NCI-H128 (cell line): Measurements from ENCODE around the gene POGZ.
A peak's percentile ranks its signal among the peaks of the same experiment; 100 is the strongest.

Source experiments
- DNase-seq: peaks from one replicate; lab custom pipeline; 2025; ENCODE audit not compliant: unreplicated experiment; lab: John Stamatoyannopoulos, UW

The POGZ gene

GRCh38 chr1:151372058-151372934 lies 87.0 kb downstream of the POGZ start, which contains the start of gene SELENBP1:
TSS of gene SELENBP1 (minus strand) at chr1:151372705. CDS start at chr1:151372641, 64 bp downstream.
- peak; percentile 50 for DNase-seq

GRCh38 chr1:151371370-151372057 lies 87.8 kb downstream of the POGZ start:
- DNase-seq, result peak; percentile 70

DNA sequence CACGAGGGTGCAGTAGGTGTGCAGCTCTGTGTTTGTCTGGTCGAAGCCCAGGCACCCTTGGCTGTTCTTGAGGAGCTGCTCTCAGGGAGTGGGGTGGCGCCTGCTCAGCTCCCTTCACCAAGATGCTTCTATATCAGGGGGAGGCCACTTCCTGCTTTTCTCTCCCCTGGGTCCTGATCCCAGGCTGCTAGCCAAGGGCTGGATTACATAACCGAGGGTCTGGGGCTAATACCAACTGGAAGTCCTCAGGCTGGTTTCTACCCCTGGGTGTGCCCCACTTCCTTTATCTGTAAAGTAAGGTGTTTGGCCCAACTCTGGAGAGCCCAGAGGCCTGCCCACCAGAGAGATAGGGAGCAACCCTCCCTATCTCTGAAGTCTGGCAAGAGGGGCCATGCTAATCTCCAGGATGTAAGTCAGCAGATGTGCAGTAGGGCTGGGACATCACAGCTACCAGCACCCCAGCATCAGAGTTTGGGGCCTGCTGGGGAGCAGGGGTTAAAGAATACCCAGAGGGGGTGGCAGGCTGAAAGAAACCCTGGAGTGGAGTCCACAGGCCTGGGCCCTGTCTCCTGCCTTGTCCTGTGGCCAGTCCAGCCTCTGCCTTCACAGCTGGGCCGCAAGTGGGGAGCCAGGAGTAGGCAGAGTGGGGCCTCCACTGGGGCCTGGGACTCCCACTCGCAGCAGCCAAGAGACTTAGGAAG lies 88.9 kb downstream of the POGZ start:
- no peak for DNase-seq

- no peak for DNase-seq
These were observed 89.7 kb downstream of the POGZ start for GRCh38 chr1:151369621-151370048.

GRCh38 chr1:151369302-151369610 lies 90.0 kb downstream of the POGZ start:
- no peak for DNase-seq

DNA sequence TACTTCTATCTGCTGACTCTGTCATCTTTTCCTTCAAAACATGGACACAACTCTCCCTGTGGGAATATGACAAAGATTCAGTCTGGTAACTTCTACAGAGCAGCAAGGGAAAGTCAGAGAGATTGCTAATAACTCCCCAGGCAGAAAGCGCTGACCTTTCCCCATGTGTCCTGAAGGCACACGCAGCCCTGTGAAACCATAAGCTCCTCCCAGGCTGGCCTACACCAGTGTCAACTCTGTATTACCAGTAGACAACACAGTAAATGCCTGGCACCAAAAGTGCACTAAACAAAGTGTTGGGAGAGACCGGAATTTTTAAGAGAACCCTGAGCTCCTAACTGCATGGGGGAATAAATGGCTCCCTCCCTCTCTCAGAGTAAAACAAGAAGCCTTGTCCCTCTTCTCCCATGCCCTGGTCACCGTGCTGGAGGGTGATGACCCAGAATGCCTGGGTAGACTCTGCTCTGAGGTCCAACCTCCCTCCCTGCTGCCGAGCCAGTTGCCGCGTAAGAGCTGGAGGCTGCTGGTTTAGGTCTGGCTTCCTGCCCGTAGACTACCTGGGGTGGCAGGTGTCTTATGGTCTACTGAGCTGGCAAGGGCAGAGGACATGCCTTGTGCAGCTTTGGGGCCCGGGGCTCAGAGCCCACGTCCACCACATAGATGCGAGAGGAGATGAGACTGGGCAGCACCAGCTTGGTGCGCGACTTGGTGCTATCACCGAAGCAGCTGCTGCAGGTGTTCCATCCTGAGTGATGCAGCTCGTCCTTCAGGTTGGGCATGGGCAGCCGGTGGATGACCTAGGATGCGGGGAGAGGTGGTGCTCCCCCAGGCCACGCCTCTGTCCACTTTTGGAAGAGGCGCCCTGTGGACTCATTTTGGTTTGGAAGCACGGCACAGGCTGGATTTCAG lies 90.6 kb downstream of the POGZ start:
- no peak for DNase-seq

DNA sequence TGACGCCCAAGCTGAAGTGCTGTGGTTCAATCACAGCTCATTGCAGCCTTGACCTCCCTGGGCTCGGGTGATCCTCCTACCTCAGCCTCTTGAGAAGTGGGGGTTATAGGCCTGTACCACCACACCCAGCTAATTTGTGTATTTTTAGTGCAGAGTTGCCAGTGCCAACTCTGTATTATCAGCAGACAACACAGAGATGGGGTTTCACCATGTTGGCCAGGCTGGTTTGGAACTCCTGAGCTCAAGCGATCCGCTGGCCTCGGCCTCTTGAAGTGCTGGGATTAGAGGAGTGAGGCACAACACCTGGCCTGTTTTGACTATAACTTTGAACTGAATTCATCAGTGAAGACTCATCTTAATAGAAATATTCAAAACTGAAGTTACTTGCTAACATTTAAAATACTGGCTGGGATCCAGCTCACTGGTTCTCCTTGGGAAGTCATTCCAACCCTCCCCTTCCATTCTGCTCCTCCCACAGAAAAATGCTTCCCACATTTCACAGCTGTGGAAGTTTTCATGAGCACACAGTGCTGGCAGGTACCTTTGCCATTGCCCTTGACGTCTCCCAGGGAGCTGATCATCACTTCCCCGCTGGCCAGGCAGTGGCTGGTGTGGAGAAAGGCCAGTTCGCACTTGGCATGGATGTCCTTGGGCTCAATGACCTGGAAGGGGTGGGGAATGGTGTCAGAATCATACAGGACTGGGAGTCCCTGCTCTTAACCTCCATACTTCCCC lies 91.5 kb downstream of the POGZ start:
- DNase-seq, result no peak

GRCh38 chr1:151364996-151365395 lies 94.3 kb downstream of the POGZ start:
- DNase-seq, result no peak

GRCh38 chr1:151362308-151363155 lies 96.8 kb downstream of the POGZ start:
- no peak for DNase-seq

- DNase-seq, result no peak
These were observed 97.4 kb downstream of the POGZ start for GRCh38 chr1:151361883-151362282.

GRCh38 chr1:151356696-151357095 lies 102.6 kb downstream of the POGZ start:
- DNase-seq, result no peak
